ENCODE data around the gene DPY19L2.
"Not testable (repeated sequence)": the region's sequence is repeated elsewhere in the genome, so short reads cannot be mapped to it uniquely, and the experiment has no call there.

DNA sequence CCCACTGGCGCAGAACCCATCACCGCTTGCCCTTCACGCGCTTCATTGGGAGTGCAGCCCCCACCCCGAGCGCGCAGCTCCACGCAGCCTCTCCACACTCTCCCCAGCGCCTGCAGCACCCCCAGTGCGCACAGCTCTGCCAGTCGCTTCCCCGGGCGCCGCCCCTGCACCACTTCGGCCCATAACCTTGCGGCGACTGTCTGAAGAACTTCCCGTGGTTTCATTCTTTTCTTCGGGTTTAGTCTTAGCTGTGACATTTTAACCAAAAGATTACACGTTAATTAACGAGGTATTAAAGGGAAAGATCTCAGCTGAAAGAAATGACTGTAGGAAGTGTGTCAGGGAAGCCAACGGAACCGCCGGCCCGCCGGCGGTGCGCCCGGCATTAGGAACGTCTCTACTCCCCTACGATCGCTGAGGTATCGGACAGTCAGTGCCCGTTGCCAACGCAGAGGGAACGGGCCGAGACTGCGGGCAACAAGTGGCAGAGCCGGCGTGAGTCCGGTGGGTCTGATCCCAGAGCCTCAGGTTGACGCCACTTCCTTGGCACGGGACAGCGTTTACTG lies 590 bp upstream of the DPY19L2 start:
- not testable (repeated sequence) for TF ChIP-seq CTCF, POLR2AphosphoS5 (IDR thresholded peaks at IDR 0.05)
